Measurements from ENCODE around the gene VMP1.
"Not testable (repeated sequence)": the region's sequence is repeated elsewhere in the genome, so short reads cannot be mapped to it uniquely, and the experiment has no call there.

The VMP1 gene

DNA sequence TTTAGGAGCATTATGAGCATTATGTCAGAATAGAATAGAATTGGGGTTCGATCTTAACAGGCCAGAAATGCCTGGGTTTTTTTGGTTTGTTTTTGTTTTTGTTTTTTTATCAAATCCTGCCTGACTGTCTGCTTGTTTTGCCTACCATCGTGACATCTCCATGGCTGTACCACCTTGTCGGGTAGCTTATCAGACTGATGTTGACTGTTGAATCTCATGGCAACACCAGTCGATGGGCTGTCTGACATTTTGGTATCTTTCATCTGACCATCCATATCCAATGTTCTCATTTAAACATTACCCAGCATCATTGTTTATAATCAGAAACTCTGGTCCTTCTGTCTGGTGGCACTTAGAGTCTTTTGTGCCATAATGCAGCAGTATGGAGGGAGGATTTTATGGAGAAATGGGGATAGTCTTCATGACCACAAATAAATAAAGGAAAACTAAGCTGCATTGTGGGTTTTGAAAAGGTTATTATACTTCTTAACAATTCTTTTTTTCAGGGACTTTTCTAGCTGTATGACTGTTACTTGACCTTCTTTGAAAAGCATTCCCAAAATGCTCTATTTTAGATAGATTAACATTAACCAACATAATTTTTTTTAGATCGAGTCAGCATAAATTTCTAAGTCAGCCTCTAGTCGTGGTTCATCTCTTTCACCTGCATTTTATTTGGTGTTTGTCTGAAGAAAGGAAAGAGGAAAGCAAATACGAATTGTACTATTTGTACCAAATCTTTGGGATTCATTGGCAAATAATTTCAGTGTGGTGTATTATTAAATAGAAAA, 133.8 kb downstream of the VMP1 start:
- DNase-seq (ENCODE audit: low spot score): not testable (repeated sequence)

- DNase-seq (ENCODE audit: low spot score): not testable (repeated sequence)
These were observed 134.4 kb downstream of the VMP1 start for GRCh38 chr17:59841882-59842263.

DNA sequence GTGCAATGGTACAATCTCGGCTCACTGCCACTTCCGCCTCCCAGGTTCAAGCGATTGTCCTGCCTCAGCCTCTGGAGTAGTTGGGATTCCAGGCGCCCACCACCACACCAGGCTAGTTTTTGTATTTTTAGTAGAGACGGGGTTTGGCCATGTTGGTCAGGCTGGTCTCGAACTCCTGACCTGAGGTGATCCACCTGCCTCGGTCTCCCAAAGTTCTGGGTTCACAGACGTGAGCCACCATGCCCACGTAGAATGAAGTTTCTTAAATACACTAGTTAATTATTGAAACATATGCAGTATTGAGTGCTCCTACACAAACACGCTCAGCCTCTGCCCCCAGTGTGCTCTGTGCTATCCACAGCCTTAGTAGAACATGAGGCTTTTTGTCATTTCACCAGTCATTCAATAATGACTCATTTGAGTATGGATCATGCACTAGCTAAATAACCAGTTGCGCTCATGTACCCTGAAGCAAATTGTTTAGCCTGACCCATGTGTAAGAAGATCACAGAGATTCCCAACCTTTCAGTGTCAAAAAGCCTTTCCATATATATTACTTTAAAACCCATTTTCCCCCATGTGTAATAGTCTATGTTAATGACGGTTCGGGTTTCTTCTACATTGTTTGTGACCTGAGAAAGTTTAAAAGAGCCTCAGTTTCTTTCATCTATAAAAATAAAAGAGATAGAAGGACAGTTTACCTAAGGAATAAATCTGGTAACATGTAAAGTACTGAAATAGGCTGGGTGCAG, 135.6 kb downstream of the VMP1 start:
- DNase-seq (ENCODE audit: low spot score): no peak

- no peak for DNase-seq (ENCODE audit: low spot score)
These were observed 137.6 kb downstream of the VMP1 start for GRCh38 chr17:59844884-59845594.

- DNase-seq (ENCODE audit: low spot score): peak; percentile 82
These were observed 138.3 kb downstream of the VMP1 start for GRCh38 chr17:59845595-59846393.

GRCh38 chr17:59846394-59847165, 139.1 kb downstream of the VMP1 start:
- peak; percentile 88 for DNase-seq (ENCODE audit: low spot score)

- DNase-seq (ENCODE audit: low spot score): no peak
These were observed 140.9 kb downstream of the VMP1 start for GRCh38 chr17:59848385-59848668.

GRCh38 chr17:59848778-59849177, 141.3 kb downstream of the VMP1 start:
- peak; percentile 72 for DNase-seq (ENCODE audit: low spot score)

GRCh38 chr17:59850311-59850710, 142.9 kb downstream of the VMP1 start:
- DNase-seq (ENCODE audit: low spot score): not testable (repeated sequence)

GRCh38 chr17:59851439-59852375, 144.3 kb downstream of the VMP1 start:
- DNase-seq (ENCODE audit: low spot score): no peak

DNA sequence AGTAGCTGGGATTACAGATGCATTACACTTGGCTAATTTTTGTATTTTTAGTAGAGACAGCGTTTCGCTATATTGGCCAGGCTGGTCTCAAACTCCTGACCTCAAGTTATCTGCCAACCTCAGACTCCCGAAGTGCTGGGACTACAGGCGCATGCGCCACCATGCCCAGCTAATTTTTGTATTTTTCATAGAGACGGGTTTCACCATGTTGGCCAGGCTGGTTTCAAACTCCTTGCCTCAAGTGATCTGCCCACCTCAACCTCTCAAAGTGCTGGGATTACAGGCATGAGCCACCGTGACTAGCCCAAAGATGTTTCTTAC, 145.4 kb downstream of the VMP1 start:
- DNase-seq (ENCODE audit: low spot score): not testable (repeated sequence)

GRCh38 chr17:59853168-59853918, 145.9 kb downstream of the VMP1 start:
- DNase-seq (ENCODE audit: low spot score): peak; percentile 96

DNA sequence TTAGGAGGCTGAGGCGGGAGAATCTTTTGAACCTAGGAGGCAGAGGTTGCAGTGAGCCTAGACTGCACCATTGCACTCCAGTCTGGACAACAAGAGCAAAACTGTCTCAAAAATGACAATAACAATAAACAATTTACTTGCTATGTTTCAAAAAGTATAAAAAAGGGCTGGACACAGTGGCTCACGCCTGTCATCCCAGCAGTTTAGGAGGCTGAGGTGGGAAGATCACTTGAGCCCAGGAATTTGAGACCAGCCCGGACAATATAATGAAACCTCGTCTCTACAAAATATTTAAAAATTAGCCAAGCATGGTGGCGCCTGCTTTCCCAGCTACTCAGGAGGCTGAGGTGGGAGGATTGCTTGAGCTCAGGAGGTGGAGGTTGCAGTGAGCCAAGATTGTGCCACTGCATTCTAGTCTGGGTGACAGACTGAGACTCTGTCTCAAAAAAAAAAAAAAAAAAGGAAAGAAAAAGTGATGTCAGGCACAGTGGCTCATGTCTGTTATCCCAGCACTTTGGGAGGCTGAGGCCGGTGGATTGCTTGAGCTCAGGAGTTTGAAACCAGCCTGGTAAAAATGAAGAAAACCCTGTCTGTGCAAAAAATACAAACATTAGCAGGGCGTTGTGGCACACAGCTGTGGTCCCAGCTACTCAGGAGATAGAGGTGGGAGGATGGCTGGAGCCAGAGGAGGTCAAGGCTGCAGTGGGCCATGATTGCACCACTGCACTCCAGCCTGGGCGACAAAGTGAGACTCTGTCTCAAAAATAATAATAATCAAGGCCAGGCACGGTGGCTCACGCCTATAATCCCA, 146.7 kb downstream of the VMP1 start:
- DNase-seq (ENCODE audit: low spot score): not testable (repeated sequence)

DNA sequence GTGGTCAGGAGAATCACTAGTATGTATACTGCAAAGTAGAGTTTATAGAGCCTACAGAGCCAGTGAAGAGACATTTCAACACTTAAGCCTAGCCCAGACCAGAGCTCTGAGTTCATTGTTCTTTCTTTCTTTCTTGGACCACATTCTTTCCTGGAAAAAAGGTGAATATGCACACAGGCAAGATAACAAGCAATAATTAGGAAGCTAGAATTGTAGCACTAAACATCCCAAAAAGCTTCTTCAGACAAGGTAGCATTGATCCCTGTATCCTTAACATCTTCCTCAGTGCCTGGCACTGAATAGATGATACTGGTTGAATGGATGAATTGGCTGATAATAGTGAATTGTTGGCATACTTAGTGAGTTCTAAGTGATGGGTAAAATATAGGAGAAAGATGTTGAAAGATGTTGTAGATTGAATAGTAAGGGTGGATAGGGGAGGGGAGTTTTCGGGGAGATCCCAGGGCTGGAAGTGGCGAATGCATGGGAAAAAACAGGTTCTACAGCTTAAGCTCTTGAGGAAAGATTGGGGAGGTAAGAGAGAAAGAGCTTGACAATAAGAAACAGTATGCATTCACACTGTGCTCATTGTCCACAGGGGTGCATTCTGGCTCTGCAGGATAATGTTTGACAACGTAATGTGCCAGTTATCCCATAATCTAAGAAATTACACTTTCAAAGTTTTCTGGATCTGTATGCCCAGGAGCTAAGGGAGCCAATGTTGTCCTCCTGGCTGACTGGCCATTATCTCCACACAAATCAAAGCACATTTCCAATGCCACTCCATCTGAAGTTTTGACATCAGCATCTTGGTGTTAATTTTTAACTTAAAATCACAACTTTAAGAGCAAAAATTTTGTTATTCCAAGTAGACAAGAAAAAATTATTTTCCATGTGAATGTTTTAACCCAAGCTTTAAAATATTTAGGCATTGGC, 149.7 kb downstream of the VMP1 start:
- DNase-seq (ENCODE audit: low spot score): no peak

DNA sequence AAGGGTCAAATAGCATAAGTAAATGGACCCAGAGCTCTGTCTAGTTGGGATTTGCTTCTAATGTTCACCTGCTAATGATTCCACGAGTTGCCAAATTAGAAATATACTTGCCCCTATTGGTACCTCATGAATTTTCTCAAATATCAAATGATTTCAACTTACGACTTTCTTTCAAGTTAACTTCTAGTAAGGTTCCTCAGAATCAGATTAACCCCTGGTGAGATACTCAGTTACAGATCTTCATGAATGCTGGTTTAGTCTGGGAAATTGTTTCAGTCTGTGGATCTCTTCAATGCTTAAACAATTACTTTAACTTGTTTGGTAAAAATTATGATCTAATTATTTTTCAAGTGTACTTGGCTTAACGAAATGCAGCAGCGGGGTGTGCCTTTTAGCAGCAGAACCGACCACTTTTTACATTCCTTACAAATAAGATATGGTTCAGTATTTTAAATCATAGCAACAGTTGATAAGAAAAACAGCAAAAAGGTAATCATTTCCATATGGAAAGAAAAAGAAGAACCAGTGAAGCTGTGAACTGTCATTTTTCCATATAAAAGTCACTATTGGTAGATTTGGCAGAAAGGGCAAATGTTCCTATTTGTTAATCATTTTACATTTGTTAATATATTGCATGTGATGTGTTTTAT, 150.8 kb downstream of the VMP1 start:
- DNase-seq (ENCODE audit: low spot score): no peak

DNA sequence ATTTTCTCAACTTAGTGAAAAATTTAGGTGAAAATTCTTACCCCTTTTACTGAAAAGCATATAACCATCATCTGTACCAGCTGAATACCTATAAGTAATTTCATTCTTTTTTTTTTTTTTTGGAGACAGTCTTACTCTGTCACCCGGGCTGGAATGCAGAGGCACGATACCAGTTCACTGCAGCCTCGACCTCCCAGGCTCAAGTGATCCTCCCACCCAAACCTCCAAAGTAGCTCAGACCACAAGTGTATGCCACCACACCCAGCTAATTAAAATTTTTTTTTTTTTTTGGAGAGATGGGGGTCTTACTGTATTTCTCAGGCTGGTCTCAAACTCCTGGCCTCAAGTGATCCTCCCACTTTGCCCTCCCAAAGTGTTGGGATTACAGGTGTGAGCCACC, 151.5 kb downstream of the VMP1 start:
- DNase-seq (ENCODE audit: low spot score): no peak

GRCh38 chr17:59859444-59860025, 152.1 kb downstream of the VMP1 start:
- peak; percentile 74 for DNase-seq (ENCODE audit: low spot score)
